Fibroblast of skin of abdomen (primary cell): ENCODE measurements around the gene DLG2.

Experiments used
- DNase-seq: peaks from one replicate; pipeline ENCODE4 v3.0.0-alpha.2; 2013

DLG2 gene

GRCh38 chr11:83971063-83971462 is 1656.1 kb downstream of the DLG2 start:
- DNase-seq = peak; percentile 45

- DNase-seq = no peak
Measured at GRCh38 chr11:83970061-83970671, 1657.0 kb downstream of the DLG2 start.

- no peak for DNase-seq
Measured at GRCh38 chr11:83957038-83957900, 1669.9 kb downstream of the DLG2 start.

- DNase-seq = no peak
Measured at GRCh38 chr11:83956119-83956697, 1670.9 kb downstream of the DLG2 start.

- DNase-seq = no peak
Measured at GRCh38 chr11:83954780-83955179, 1672.4 kb downstream of the DLG2 start.

- DNase-seq = no peak
Measured at GRCh38 chr11:83951521-83951920, 1675.6 kb downstream of the DLG2 start.

GRCh38 chr11:83948200-83948599 is 1678.9 kb downstream of the DLG2 start:
- DNase-seq = no peak

GRCh38 chr11:83945976-83946375 is 1681.2 kb downstream of the DLG2 start:
- no peak for DNase-seq

- DNase-seq = no peak
Measured at GRCh38 chr11:83941050-83941449, 1686.1 kb downstream of the DLG2 start.

- DNase-seq = no peak
Measured at GRCh38 chr11:83938148-83938547, 1689.0 kb downstream of the DLG2 start.

- DNase-seq = no peak
Measured at GRCh38 chr11:83933008-83933407, 1694.1 kb downstream of the DLG2 start.

- DNase-seq = no peak
Measured at GRCh38 chr11:83927422-83927821, 1699.7 kb downstream of the DLG2 start.

GRCh38 chr11:83924795-83925542 is 1702.2 kb downstream of the DLG2 start:
- no peak for DNase-seq

- DNase-seq = no peak
Measured at GRCh38 chr11:83923961-83924360, 1703.2 kb downstream of the DLG2 start.

- no peak for DNase-seq
Measured at GRCh38 chr11:83922953-83923352, 1704.2 kb downstream of the DLG2 start.

GRCh38 chr11:83922318-83922717 is 1704.8 kb downstream of the DLG2 start:
- DNase-seq = peak; percentile 2

- no peak for DNase-seq
Measured at GRCh38 chr11:83921447-83922192, 1705.5 kb downstream of the DLG2 start.

GRCh38 chr11:83918476-83918875 is 1708.7 kb downstream of the DLG2 start:
- DNase-seq = peak; percentile 6

GRCh38 chr11:83914995-83915394 is 1712.1 kb downstream of the DLG2 start:
- DNase-seq = no peak

- DNase-seq = no peak
Measured at GRCh38 chr11:83909579-83910534, 1717.3 kb downstream of the DLG2 start.

- DNase-seq = no peak
Measured at GRCh38 chr11:83908298-83908856, 1718.8 kb downstream of the DLG2 start.
